Measurements from ENCODE around the gene ZNF287.
A peak's percentile ranks its signal among the peaks of the same experiment; 100 is the strongest.

GRCh38 chr17:16521070-16521727 lies 47.8 kb downstream of the ZNF287 start:
- TF ChIP-seq, protein P1, sequence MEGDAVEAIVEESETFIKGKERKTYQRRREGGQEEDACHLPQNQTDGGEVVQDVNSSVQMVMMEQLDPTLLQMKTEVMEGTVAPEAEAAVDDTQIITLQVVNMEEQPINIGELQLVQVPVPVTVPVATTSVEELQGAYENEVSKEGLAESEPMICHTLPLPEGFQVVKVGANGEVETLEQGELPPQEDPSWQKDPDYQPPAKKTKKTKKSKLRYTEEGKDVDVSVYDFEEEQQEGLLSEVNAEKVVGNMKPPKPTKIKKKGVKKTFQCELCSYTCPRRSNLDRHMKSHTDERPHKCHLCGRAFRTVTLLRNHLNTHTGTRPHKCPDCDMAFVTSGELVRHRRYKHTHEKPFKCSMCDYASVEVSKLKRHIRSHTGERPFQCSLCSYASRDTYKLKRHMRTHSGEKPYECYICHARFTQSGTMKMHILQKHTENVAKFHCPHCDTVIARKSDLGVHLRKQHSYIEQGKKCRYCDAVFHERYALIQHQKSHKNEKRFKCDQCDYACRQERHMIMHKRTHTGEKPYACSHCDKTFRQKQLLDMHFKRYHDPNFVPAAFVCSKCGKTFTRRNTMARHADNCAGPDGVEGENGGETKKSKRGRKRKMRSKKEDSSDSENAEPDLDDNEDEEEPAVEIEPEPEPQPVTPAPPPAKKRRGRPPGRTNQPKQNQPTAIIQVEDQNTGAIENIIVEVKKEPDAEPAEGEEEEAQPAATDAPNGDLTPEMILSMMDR (conservative IDR thresholded peaks at IDR 0.05 in 1 of 2, IDR thresholded peaks at IDR 0.05 in 1 of 2; ENCODE audit: low read depth in 1 of 2, low read length in 2 of 2): peak; percentile 91 to 93
- TF ChIP-seq EZH2 (IDR thresholded peaks at IDR 0.05; ENCODE audit: low read length, missing control alignments): no peak
